ENCODE measurements around the gene ZNF441. TPM values are rescaled to one million over a fixed set of nuclear protein-coding genes. Genes with fewer than 3 reads are reported as not detected.

ZNF441 gene
- total RNA-seq, 4 donors from 2014 or later, result 1.1 to 7.6 (median 2.9) TPM

- H3K27me3 ChIP-seq, result no peaks in the 10 kb centered on the region
- in situ Hi-C loops (cut with MboI; ENCODE audit: low sequenced_read_pairs in 4 of 4) (no loop called here), intact Hi-C loops (cut with DNase I; ENCODE audit: low total_unique reads) (no loop called here)
- no peak overlapping the region for H3K27ac ChIP-seq
- peaks cover 19 to 66% of the 10 kb centered on the region in 2 donors for H3K36me3 ChIP-seq
- H3K4me1 ChIP-seq, result no peaks in the 10 kb centered on the region
- DNase-seq, result no peak
- H3K4me3 ChIP-seq, result peak overlapping the region in 1 of 4 donors; percentile 34
- H3K9me3 ChIP-seq, result peaks cover 10 to 29% (median 10%) of the 10 kb centered on the region in 3 donors
- TF ChIP-seq CTCF (IDR thresholded peaks at IDR 0.05 in 4 of 5, conservative IDR thresholded peaks at IDR 0.05 in 1 of 5) (no peak), POLR2A (IDR thresholded peaks at IDR 0.05) (no peak)
- no peak for ATAC-seq
Measured at GRCh38 chr19:11832253-11832912, 65.6 kb downstream of the ZNF441 start.

GRCh38 chr19:11833541-11833940 is 66.7 kb downstream of the ZNF441 start:
- in situ Hi-C loops (cut with MboI; ENCODE audit: low sequenced_read_pairs in 4 of 4) (no loop called here), intact Hi-C loops (cut with DNase I; ENCODE audit: low total_unique reads) (no loop called here)
- no peak for ATAC-seq
- H3K9me3 ChIP-seq, result peaks cover 10 to 29% (median 10%) of the 10 kb centered on the region in 3 donors
- peaks cover 19 to 58% of the 10 kb centered on the region in 2 donors for H3K36me3 ChIP-seq
- H3K27me3 ChIP-seq, result no peaks in the 10 kb centered on the region
- TF ChIP-seq CTCF (IDR thresholded peaks at IDR 0.05 in 4 of 5, conservative IDR thresholded peaks at IDR 0.05 in 1 of 5) (no peak), POLR2A (IDR thresholded peaks at IDR 0.05) (no peak)
- H3K27ac ChIP-seq, result no peak overlapping the region
- H3K4me3 ChIP-seq, result no peak overlapping the region
- no peak for DNase-seq
- no peaks in the 10 kb centered on the region for H3K4me1 ChIP-seq

Other genes starting within 250 kb of the ZNF441 start
- 100 to 1,000 TPM in 3 of 4 donors, 10 to 100 TPM in 1; 82.9 to 199 (median 129) TPM for gene ECSIT, start 237.9 kb upstream of the ZNF441 start, total RNA-seq
- gene CNN1, start 228.1 kb upstream of the ZNF441 start, total RNA-seq, result 1 to 10 TPM in 3 of 4 donors, under 1 TPM in 1; 0.92 to 6.7 (median 3.9) TPM
- gene ELOF1, start 207.8 kb upstream of the ZNF441 start, total RNA-seq, result 10 to 100 TPM; 21.5 to 37.5 (median 27.2) TPM
- 1 to 10 TPM; 1.3 to 5.9 (median 2.6) TPM for gene ACP5, start 189.4 kb upstream of the ZNF441 start, total RNA-seq
- gene ZNF627, start 169.5 kb upstream of the ZNF441 start, total RNA-seq, result 1 to 10 TPM; 2.3 to 4.5 (median 3.7) TPM
- gene ZNF823, start 28.1 kb upstream of the ZNF441 start, total RNA-seq, result 1 to 10 TPM; 1.4 to 4.1 (median 2.6) TPM
- gene ZNF491, start 31.5 kb downstream of the ZNF441 start, total RNA-seq, result 1 to 10 TPM in 3 of 4 donors, under 1 TPM in 1; 0.92 to 1.8 (median 1.4) TPM
- gene ZNF440, start 47.3 kb downstream of the ZNF441 start, total RNA-seq, result 1 to 10 TPM; 2.5 to 5.5 (median 4.2) TPM
- under 1 TPM in 3 of 4 donors, not detected in 1; 0.42 to 0.68 (median 0.46) TPM for gene ZNF439, start 81.7 kb downstream of the ZNF441 start, total RNA-seq
- 1 to 10 TPM in 3 of 4 donors, under 1 TPM in 1; 0.22 to 2.8 (median 1.8) TPM for gene ZNF69, start 120.8 kb downstream of the ZNF441 start, total RNA-seq
- 1 to 10 TPM; 1.3 to 5.8 (median 4.0) TPM for gene ZNF700, start 158.1 kb downstream of the ZNF441 start, total RNA-seq
- under 1 TPM; 0.46 to 0.80 (median 0.54) TPM for gene ZNF763, start 198.0 kb downstream of the ZNF441 start, total RNA-seq